ENCODE measurements around the gene NSRP1.

DNA sequence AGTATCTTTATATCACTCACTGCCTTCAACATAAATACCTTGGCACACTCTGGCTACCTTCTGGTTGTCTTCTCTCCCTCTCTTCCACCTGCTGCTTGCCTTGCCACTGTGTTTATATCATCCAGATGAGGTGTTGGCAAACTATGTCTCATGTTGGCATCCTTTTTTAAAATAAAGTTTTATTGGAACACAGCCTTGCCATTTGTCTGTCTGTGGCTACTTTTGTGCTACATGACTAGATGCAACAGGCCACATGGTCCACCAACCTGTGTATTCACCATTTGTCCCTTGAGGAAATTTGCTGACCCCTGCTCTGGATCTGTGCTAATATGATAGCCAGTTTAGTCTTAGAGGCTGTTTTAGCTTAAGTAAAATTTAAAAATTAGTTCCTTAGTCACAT lies 36.8 kb downstream of the NSRP1 start:
- TF ChIP-seq ZNF302 (tag by site-specific recombination; IDR thresholded peaks at IDR 0.05; ENCODE audit: low read depth) (no peak), ZNF791 (tag by site-specific recombination; IDR thresholded peaks at IDR 0.05) (no peak), ZBTB1 (tag by site-specific recombination; IDR thresholded peaks at IDR 0.05) (no peak), ZNF10 (tag by site-specific recombination; IDR thresholded peaks at IDR 0.05) (no peak), TCF7L2 (IDR thresholded peaks at IDR 0.05; ENCODE audit: borderline replicate concordance, low read depth, low read length) (no peak), ZNF274 (IDR thresholded peaks at IDR 0.05; ENCODE audit: low read length) (no peak), ZNF274 (tag by site-specific recombination; IDR thresholded peaks at IDR 0.05; ENCODE audit: borderline replicate concordance) (no peak), ZNF776 (tag by site-specific recombination; IDR thresholded peaks at IDR 0.05; ENCODE audit: borderline replicate concordance) (no peak)
- TF ChIP-seq, protein P1, sequence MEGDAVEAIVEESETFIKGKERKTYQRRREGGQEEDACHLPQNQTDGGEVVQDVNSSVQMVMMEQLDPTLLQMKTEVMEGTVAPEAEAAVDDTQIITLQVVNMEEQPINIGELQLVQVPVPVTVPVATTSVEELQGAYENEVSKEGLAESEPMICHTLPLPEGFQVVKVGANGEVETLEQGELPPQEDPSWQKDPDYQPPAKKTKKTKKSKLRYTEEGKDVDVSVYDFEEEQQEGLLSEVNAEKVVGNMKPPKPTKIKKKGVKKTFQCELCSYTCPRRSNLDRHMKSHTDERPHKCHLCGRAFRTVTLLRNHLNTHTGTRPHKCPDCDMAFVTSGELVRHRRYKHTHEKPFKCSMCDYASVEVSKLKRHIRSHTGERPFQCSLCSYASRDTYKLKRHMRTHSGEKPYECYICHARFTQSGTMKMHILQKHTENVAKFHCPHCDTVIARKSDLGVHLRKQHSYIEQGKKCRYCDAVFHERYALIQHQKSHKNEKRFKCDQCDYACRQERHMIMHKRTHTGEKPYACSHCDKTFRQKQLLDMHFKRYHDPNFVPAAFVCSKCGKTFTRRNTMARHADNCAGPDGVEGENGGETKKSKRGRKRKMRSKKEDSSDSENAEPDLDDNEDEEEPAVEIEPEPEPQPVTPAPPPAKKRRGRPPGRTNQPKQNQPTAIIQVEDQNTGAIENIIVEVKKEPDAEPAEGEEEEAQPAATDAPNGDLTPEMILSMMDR (tag by site-specific recombination; IDR thresholded peaks at IDR 0.05): no peak
- TF ChIP-seq, protein P2, sequence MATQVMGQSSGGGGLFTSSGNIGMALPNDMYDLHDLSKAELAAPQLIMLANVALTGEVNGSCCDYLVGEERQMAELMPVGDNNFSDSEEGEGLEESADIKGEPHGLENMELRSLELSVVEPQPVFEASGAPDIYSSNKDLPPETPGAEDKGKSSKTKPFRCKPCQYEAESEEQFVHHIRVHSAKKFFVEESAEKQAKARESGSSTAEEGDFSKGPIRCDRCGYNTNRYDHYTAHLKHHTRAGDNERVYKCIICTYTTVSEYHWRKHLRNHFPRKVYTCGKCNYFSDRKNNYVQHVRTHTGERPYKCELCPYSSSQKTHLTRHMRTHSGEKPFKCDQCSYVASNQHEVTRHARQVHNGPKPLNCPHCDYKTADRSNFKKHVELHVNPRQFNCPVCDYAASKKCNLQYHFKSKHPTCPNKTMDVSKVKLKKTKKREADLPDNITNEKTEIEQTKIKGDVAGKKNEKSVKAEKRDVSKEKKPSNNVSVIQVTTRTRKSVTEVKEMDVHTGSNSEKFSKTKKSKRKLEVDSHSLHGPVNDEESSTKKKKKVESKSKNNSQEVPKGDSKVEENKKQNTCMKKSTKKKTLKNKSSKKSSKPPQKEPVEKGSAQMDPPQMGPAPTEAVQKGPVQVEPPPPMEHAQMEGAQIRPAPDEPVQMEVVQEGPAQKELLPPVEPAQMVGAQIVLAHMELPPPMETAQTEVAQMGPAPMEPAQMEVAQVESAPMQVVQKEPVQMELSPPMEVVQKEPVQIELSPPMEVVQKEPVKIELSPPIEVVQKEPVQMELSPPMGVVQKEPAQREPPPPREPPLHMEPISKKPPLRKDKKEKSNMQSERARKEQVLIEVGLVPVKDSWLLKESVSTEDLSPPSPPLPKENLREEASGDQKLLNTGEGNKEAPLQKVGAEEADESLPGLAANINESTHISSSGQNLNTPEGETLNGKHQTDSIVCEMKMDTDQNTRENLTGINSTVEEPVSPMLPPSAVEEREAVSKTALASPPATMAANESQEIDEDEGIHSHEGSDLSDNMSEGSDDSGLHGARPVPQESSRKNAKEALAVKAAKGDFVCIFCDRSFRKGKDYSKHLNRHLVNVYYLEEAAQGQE (tag by site-specific recombination; IDR thresholded peaks at IDR 0.05): no peak
